Neural cell (in vitro differentiated cells): Measurements from ENCODE around the gene TSPEAR. TPM values are rescaled to one million over a fixed set of nuclear protein-coding genes. Genes with fewer than 3 reads are reported as not detected.

ENCODE experiments used
- H2AFZ ChIP-seq: fragments of 200-600, 300-800 bp; sonication (generic), shearing (Covaris generic); 2 replicates; pipeline ENCODE4 v1.6.0; 2014; ENCODE audit warnings: low read depth, mild to moderate bottlenecking, antibody characterized with exemption, low read length, moderate library complexity
- H3F3A ChIP-seq: fragments of 200-600 bp; shearing (Covaris generic); 2 replicates; pipeline ENCODE4 v1.6.1; 2016; ENCODE audit warnings: mild to moderate bottlenecking, moderate library complexity, mixed read lengths, antibody characterized with exemption, low read length; ENCODE audit not compliant: insufficient read depth, poor library complexity, severe bottlenecking
- H3K27ac ChIP-seq: fragments of 200-600, 300-800 bp; sonication (generic), shearing (Covaris generic); 2 replicates; pipeline ENCODE4 v1.5.1; 2014; ENCODE audit warnings: mild to moderate bottlenecking, low read length, moderate library complexity
- H3K27me3 ChIP-seq: fragments of 300-800, 200-600 bp; sonication (generic), shearing (Covaris generic); 2 replicates; pipeline ENCODE4 v1.6.0; 2014; ENCODE audit warnings: mild to moderate bottlenecking, low read depth, low read length, moderate library complexity; ENCODE audit not compliant: insufficient read depth
- H3K36me3 ChIP-seq: fragments of 300-800, 200-600 bp; sonication (generic), shearing (Covaris generic); 2 replicates; pipeline ENCODE4 v1.5.1; 2014; ENCODE audit warnings: mild to moderate bottlenecking, antibody characterized with exemption, low read length, moderate library complexity; ENCODE audit not compliant: insufficient read depth
- H3K4me2 ChIP-seq: fragments of 300-800, 200-600 bp; sonication (generic), shearing (Covaris generic); 2 replicates; pipeline ENCODE4 v1.6.0; 2014; ENCODE audit warnings: mild to moderate bottlenecking, low read length
- H3K4me3 ChIP-seq: fragments of 300-800, 200-600 bp; sonication (generic), shearing (Covaris generic); 2 replicates; pipeline ENCODE4 v1.5.1; 2014; ENCODE audit warnings: mild to moderate bottlenecking, low read length, moderate library complexity
- H3K79me2 ChIP-seq: fragments of 200-600 bp; shearing (Covaris generic); replicated peaks from 2 replicates; pipeline ENCODE4 v1.6.0; 2014; ENCODE audit warnings: mild to moderate bottlenecking, low read length, moderate library complexity; ENCODE audit not compliant: insufficient read depth
- H3K9ac ChIP-seq: fragments of 300-800, 200-600 bp; sonication (generic), shearing (Covaris generic); 2 replicates; pipeline ENCODE4 v1.6.1; 2016; ENCODE audit warnings: mild to moderate bottlenecking, low read length, mixed read lengths
- H3K9me2 ChIP-seq: fragments of 200-600 bp; shearing (Covaris generic); 2 replicates; pipeline ENCODE4 v1.6.1; 2016; ENCODE audit warnings: mild to moderate bottlenecking, low read length, mixed read lengths; ENCODE audit not compliant: insufficient read depth
- H3K9me3 ChIP-seq: fragments of 200-600, 300-800 bp; sonication (generic), shearing (Covaris generic); 2 replicates; pipeline ENCODE4 v1.6.1; 2016; ENCODE audit warnings: mild to moderate bottlenecking, mixed run types, low read length, moderate library complexity, mixed read lengths
- H4K20me1 ChIP-seq: fragments of 200-600 bp; shearing (Covaris generic); 2 replicates; pipeline ENCODE4 v1.6.1; 2016; ENCODE audit warnings: mild to moderate bottlenecking, mixed run types; ENCODE audit not compliant: insufficient read depth
- CTCF ChIP-seq: fragments of 450-650 bp; IDR thresholded peaks from 2 replicates; pipeline ENCODE4 v1.5.1; 2014; ENCODE audit warnings: antibody characterized with exemption, mild to moderate bottlenecking, moderate library complexity; ENCODE audit not compliant: poor library complexity, severe bottlenecking
- EP300 ChIP-seq: fragments of 450-650 bp; conservative IDR thresholded peaks from 2 replicates; pipeline ENCODE4 v1.6.1; 2014; ENCODE audit warnings: antibody characterized with exemption, mild to moderate bottlenecking, moderate library complexity; ENCODE audit not compliant: poor library complexity, severe bottlenecking
- EZH2 ChIP-seq: fragments of 200-600, 300-800 bp; shearing (Covaris generic), sonication (generic); IDR thresholded peaks from 2 replicates; pipeline ENCODE4 v1.6.1; 2014; ENCODE audit warnings: antibody characterized with exemption, low read length, borderline replicate concordance, mild to moderate bottlenecking; ENCODE audit not compliant: insufficient read depth, poor library complexity, severe bottlenecking
- MXI1 ChIP-seq: fragments of 450-650 bp; conservative IDR thresholded peaks from 2 replicates; pipeline ENCODE4 v1.6.1; 2014; ENCODE audit warnings: antibody characterized with exemption, mild to moderate bottlenecking; ENCODE audit not compliant: poor library complexity, severe bottlenecking
- POLR2AphosphoS5 ChIP-seq: IDR thresholded peaks from 2 replicates; pipeline ENCODE4 v1.6.1; 2012
- RAD21 ChIP-seq: fragments of 450-650 bp; conservative IDR thresholded peaks from 2 replicates; pipeline ENCODE4 v1.6.1; 2014; ENCODE audit warnings: antibody characterized with exemption, mild to moderate bottlenecking, moderate library complexity
- REST ChIP-seq: IDR thresholded peaks from 2 replicates; pipeline ENCODE4 v1.6.1; 2012; ENCODE audit warnings: borderline replicate concordance
- SMC3 ChIP-seq: fragments of 450-650 bp; conservative IDR thresholded peaks from 2 replicates; pipeline ENCODE4 v1.6.1; 2014; ENCODE audit warnings: antibody characterized with exemption, mild to moderate bottlenecking, moderate library complexity; ENCODE audit not compliant: poor library complexity
- TAF1 ChIP-seq: IDR thresholded peaks from 2 replicates; pipeline ENCODE4 v1.6.1; 2012; ENCODE audit warnings: low read depth
- polyA plus RNA-seq: library from polyadenylated mRNA; depleted of rRNA; stranded (reverse); fragments of >200 nt; gene quantifications from 2 replicates; pipeline ENCODE4 v1.2.3, GENCODE V29; 2014

The TSPEAR gene
- polyA plus RNA-seq, 1 donor from 2014 or later, result 0.19 TPM

GRCh38 chr21:44531606-44532564, 179.5 kb downstream of the TSPEAR start:
- Histone ChIP-seq H3K9ac (no peak overlapping the region), H3F3A (no peaks in the 10 kb centered on the region), H2AFZ (no peak overlapping the region), H3K9me3 (no peaks in the 10 kb centered on the region), H3K27me3 (no peaks in the 10 kb centered on the region), H3K27ac (no peak overlapping the region), H3K36me3 (no peaks in the 10 kb centered on the region), H3K4me2 (no peak overlapping the region), H3K4me3 (no peak overlapping the region), H4K20me1 (no peaks in the 10 kb centered on the region), H3K9me2 (no peaks in the 10 kb centered on the region), H3K79me2 (no peaks in the 10 kb centered on the region)
- TF ChIP-seq EP300 (no peak), TAF1 (no peak)

GRCh38 chr21:44530903-44531605, 180.3 kb downstream of the TSPEAR start:
- no peak overlapping the region for H2AFZ ChIP-seq
- TF ChIP-seq TAF1 (no peak), RAD21 (no peak), SMC3 (no peak), CTCF (no peak), REST (no peak), EZH2 (no peak), MXI1 (no peak), EP300 (no peak), POLR2AphosphoS5 (no peak)
- no peaks in the 10 kb centered on the region for H3K9me2 ChIP-seq
- no peaks in the 10 kb centered on the region for H3F3A ChIP-seq
- H3K27ac ChIP-seq, result no peak overlapping the region
- H3K27me3 ChIP-seq, result no peaks in the 10 kb centered on the region
- H3K36me3 ChIP-seq, result no peaks in the 10 kb centered on the region
- no peaks in the 10 kb centered on the region for H4K20me1 ChIP-seq
- no peaks in the 10 kb centered on the region for H3K9me3 ChIP-seq
- no peak overlapping the region for H3K9ac ChIP-seq
- no peaks in the 10 kb centered on the region for H3K79me2 ChIP-seq
- no peak overlapping the region for H3K4me2 ChIP-seq
- H3K4me3 ChIP-seq, result no peak overlapping the region
